ENCODE measurements around the gene DEFB118.

DNA sequence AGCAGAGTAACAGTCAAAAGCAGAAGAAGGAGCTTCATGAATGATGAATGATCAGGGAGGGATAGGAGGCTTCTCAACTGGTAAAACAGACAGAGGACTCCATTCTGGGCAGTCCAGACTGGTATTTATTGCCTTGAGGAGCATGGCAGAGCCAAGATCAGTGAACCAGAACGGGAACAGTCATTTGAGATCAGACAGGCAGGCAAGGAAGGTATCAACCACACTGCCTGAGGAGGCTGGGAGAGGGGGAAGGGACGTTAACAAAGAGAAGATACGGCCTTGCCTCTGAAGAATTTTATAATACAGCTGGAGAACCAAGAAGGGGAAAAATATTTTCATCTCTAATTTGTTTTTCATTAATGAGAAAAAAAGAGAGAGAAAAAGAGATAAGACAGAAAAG, 37.7 kb downstream of the DEFB118 start, which contains the start of gene DEFB121:
- TF ChIP-seq GATA2 (IDR thresholded peaks at IDR 0.05; ENCODE audit: low read depth, low read length) (no peak), GATA3 (IDR thresholded peaks at IDR 0.05; ENCODE audit: low read depth, low read length) (no peak)

Measured in SH-SY5Y (cell line).